IMR-90 (cell line): ENCODE measurements around the gene MTHFSD. TPM values are rescaled to one million over a fixed set of nuclear protein-coding genes. Genes with fewer than 3 reads are reported as not detected.

ENCODE experiments used
- ATAC-seq: fragments of 200-7000 bp; cut with Tn5 transposase; 2 replicates; pipeline ENCODE4 v1.9.1; 2020; ENCODE audit warnings: low read depth, mild to moderate bottlenecking, moderate library complexity
- BruUV-seq: library from RNA; stranded (reverse); fragments of 400-500 nt; replicated peaks from 2 replicates; lab custom pipeline; 2021; lab: Mats Ljungman, UMichigan
- CTCF ChIA-PET: fragments of 300-600 bp; formaldehyde crosslinking; extraction: SDS; loops from one replicate; lab custom pipeline; 2021; ENCODE audit warnings: antibody characterized with exemption; lab: Yijun Ruan, JAX
- POLR2A ChIA-PET: fragments of 300-600 bp; sonication (Branson Sonifier 250); formaldehyde crosslinking; loops from one replicate; lab custom pipeline; 2022; ENCODE audit warnings: antibody characterized with exemption; ENCODE audit not compliant: unreplicated experiment; lab: Charles Lee
- DNase-seq: peaks from one replicate; pipeline ENCODE4 v3.0.0; 2013
- H2AFZ ChIP-seq: replicated peaks from 2 replicates; pipeline ENCODE3; 2013; ENCODE audit warnings: low read length, mild to moderate bottlenecking; ENCODE audit not compliant: poor library complexity
- H2AK5ac ChIP-seq: 2 replicates; pipeline ENCODE4 v1.6.1; 2013; ENCODE audit warnings: low read depth, low read length, inconsistent platforms
- H2AK9ac ChIP-seq: replicated peaks from 2 replicates; pipeline ENCODE3; 2013; ENCODE audit warnings: mild to moderate bottlenecking, low read depth, low read length, moderate library complexity; ENCODE audit not compliant: poor library complexity
- H2BK120ac ChIP-seq: 2 replicates; pipeline ENCODE4 v1.6.1; 2013; ENCODE audit warnings: low read depth, low read length, inconsistent platforms
- H2BK15ac ChIP-seq: 3 replicates; pipeline ENCODE4 v1.6.1; 2013; ENCODE audit warnings: low read depth, low read length, inconsistent platforms
- H2BK20ac ChIP-seq: 2 replicates; pipeline ENCODE4 v1.6.1; 2013; ENCODE audit warnings: low read depth, mild to moderate bottlenecking, inconsistent platforms, low read length, moderate library complexity
- H2BK5ac ChIP-seq: 2 replicates; pipeline ENCODE4 v1.6.1; 2013; ENCODE audit warnings: mild to moderate bottlenecking, low read depth, low read length, inconsistent platforms; ENCODE audit not compliant: poor library complexity, severe bottlenecking
- H3K14ac ChIP-seq: replicated peaks from 2 replicates; pipeline ENCODE4 v1.6.1; 2013; ENCODE audit warnings: low read depth, low read length, inconsistent platforms
- H3K18ac ChIP-seq: 2 replicates; pipeline ENCODE4 v1.6.1; 2013; ENCODE audit warnings: low read depth, low read length, control low read depth
- H3K23ac ChIP-seq: 2 replicates; pipeline ENCODE4 v1.6.1; 2013; ENCODE audit warnings: low read depth, low read length, inconsistent platforms
- H3K27ac ChIP-seq: 2 replicates; pipeline ENCODE4 v1.5.1; 2013; ENCODE audit warnings: mild to moderate bottlenecking, control low read depth, low read length; ENCODE audit not compliant: insufficient read depth
- H3K27me3 ChIP-seq: 2 replicates; pipeline ENCODE4 v1.6.1; 2013; ENCODE audit warnings: low read length; ENCODE audit not compliant: control insufficient read depth, insufficient read depth
- H3K36me3 ChIP-seq: 2 replicates; pipeline ENCODE4 v1.6.1; 2013; ENCODE audit warnings: low read length, mixed read lengths; ENCODE audit not compliant: control insufficient read depth, insufficient read depth
- H3K4ac ChIP-seq: 2 replicates; pipeline ENCODE4 v1.6.1; 2013; ENCODE audit warnings: low read depth, low read length, inconsistent platforms
- H3K4me1 ChIP-seq: 2 replicates; pipeline ENCODE4 v1.6.1; 2013; ENCODE audit warnings: low read length, mixed read lengths; ENCODE audit not compliant: control insufficient read depth, insufficient read depth
- H3K4me2 ChIP-seq: 2 replicates; pipeline ENCODE4 v1.6.1; 2013; ENCODE audit warnings: low read depth, mild to moderate bottlenecking, control low read depth, low read length, moderate library complexity
- H3K4me3 ChIP-seq: 2 replicates; pipeline ENCODE4 v1.5.1; 2013; ENCODE audit warnings: low read depth, mild to moderate bottlenecking, control low read depth, low read length, moderate library complexity; ENCODE audit not compliant: insufficient read depth
- H3K56ac ChIP-seq: 2 replicates; pipeline ENCODE4 v1.6.1; 2013; ENCODE audit warnings: low read length, inconsistent platforms; ENCODE audit not compliant: insufficient read depth; ENCODE audit errors: extremely low read depth
- H3K79me1 ChIP-seq, 2 experiments: 2 replicates each; pipeline ENCODE4 v1.6.1; 2013; ENCODE audit warnings: low read length in 2 of 2, inconsistent platforms in 1 of 2, low read depth in 1 of 2
- H3K9ac ChIP-seq: 2 replicates; pipeline ENCODE4 v1.6.1; 2013; ENCODE audit warnings: low read depth, low read length, control low read depth
- H3K9me1 ChIP-seq: 2 replicates; pipeline ENCODE4 v1.6.1; 2013; ENCODE audit warnings: low read length, inconsistent platforms; ENCODE audit not compliant: insufficient read depth
- H3K9me3 ChIP-seq: 2 replicates; pipeline ENCODE4 v1.6.1; 2013; ENCODE audit warnings: low read length; ENCODE audit not compliant: control insufficient read depth, insufficient read depth
- H4K20me1 ChIP-seq: 2 replicates; pipeline ENCODE4 v1.6.1; 2013; ENCODE audit warnings: low read length, inconsistent platforms; ENCODE audit not compliant: insufficient read depth
- H4K5ac ChIP-seq: 2 replicates; pipeline ENCODE4 v1.6.1; 2013; ENCODE audit warnings: mild to moderate bottlenecking, low read depth, low read length, control low read depth
- H4K8ac ChIP-seq, 2 experiments: 2 replicates each; pipeline ENCODE4 v1.6.1; 2013; ENCODE audit warnings: low read depth in 2 of 2, low read length in 2 of 2, control low read depth in 1 of 2, inconsistent platforms in 1 of 2
- H4K91ac ChIP-seq: 2 replicates; pipeline ENCODE4 v1.6.1; 2013; ENCODE audit warnings: low read depth, low read length, inconsistent platforms; ENCODE audit not compliant: insufficient read depth
- CEBPB ChIP-seq: IDR thresholded peaks from 2 replicates; pipeline ENCODE4 v1.6.1; 2012; ENCODE audit warnings: low read depth, low read length, improper control_type of control experiment
- MXI1 ChIP-seq: IDR thresholded peaks from 2 replicates; pipeline ENCODE4 v1.6.1; 2012; ENCODE audit warnings: low read depth, mild to moderate bottlenecking, low read length, moderate library complexity, borderline replicate concordance
- RAD21 ChIP-seq: IDR thresholded peaks from 2 replicates; pipeline ENCODE4 v1.6.1; 2012; ENCODE audit warnings: low read length, improper control_type of control experiment
- WGBS, 2 experiments: methylation state at CpG; one replicate each; pipeline versions ENCODE4 v1.1.5 to v1.1.7; 2013; ENCODE audit warnings: missing lambda C conversion rate in 2 of 2; ENCODE audit not compliant: insufficient read length in 1 of 2; ENCODE audit errors: extremely low coverage in 2 of 2; 5-methylcytosine and 5-hydroxymethylcytosine counted together
- dilution Hi-C: fragments of 300-500 bp; cut with HindIII; formaldehyde crosslinking; loops from one replicate; pipeline ENCODE4 v1.14.3; 2018; ENCODE audit warnings: low sequenced_read_pairs; ENCODE audit not compliant: unreplicated experiment
- in situ Hi-C: fragments of 300-500 bp; cut with MboI; formaldehyde crosslinking; loops from 3 replicates; pipeline ENCODE4 v1.14.3; 2019; ENCODE audit warnings: low sequenced_read_pairs, inconsistent platforms, mixed read lengths
- intact Hi-C: fragments of 100-400 bp; cut with micrococcal nuclease; formaldehyde crosslinking; loops from 2 replicates; pipeline ENCODE4 v1.10.0; 2022
- polyA plus RNA-seq, 3 experiments: library from polyadenylated mRNA; depleted of rRNA; stranded (reverse); fragments of >200 nt; gene quantifications; 2 replicates each; pipeline ENCODE4 v1.2.3, GENCODE V29; 2012; ENCODE audit warnings: low replicate concordance in 1 of 3
- total RNA-seq: library from RNA; depleted of rRNA; stranded (reverse); fragments of >200 nt; gene quantifications from 2 replicates; pipeline ENCODE4 v1.2.3, GENCODE V29; 2012
- TF ChIP-seq, protein P1 (sequence below): fragments of 150-350 bp; IDR thresholded peaks from 2 replicates; pipeline ENCODE4 v1.6.1; 2016; ENCODE audit warnings: low read depth, mild to moderate bottlenecking, low read length, moderate library complexity, borderline replicate concordance

Gene MTHFSD
- total and polyA plus RNA-seq, 2 of the 4 experiments (the other 2 are of a cell fraction): 8.2 to 16.8 TPM

GRCh38 chr16:86572606-86573005, 17.6 kb upstream of the MTHFSD start:
- H2AK9ac ChIP-seq: no peak overlapping the region
- no peak overlapping the region for H2BK120ac ChIP-seq
- no peak overlapping the region for H3K14ac ChIP-seq
- no peak overlapping the region for H3K4ac ChIP-seq
- no peak overlapping the region for H4K91ac ChIP-seq
- in situ Hi-C loops: no loop called here
- intact Hi-C loops: no loop called here
- H4K8ac ChIP-seq: no peak overlapping the region
- DNase-seq (no peak), ATAC-seq (no peak)
- no peak overlapping the region for H3K4me2 ChIP-seq
- H3K18ac ChIP-seq: no peak overlapping the region
- no TSS peak for BruUV-seq
- ChIA-PET CTCF (interaction anchor here (1.0 kb wide), 1 partner anchor 491 kb away, joined by 3 read pairs; no protein-coding TSS in a partner anchor), POLR2A (no interaction called here)
- no peak overlapping the region for H2BK20ac ChIP-seq
- H3K9me1 ChIP-seq: peaks cover 12% of the 10 kb centered on the region
- H2BK5ac ChIP-seq: no peak overlapping the region
- peaks cover 13% of the 10 kb centered on the region for H3K4me1 ChIP-seq
- H2BK15ac ChIP-seq: no peak overlapping the region
- no peak overlapping the region for H3K56ac ChIP-seq
- WGBS, 2 experiments: no CpG with 5 or more reads among the region's 8 CpGs
- H2AK5ac ChIP-seq: peak overlapping the region; percentile 46
- no peaks in the 10 kb centered on the region for H3K36me3 ChIP-seq
- no peaks in the 10 kb centered on the region for H3K9me3 ChIP-seq
- H3K23ac ChIP-seq: peak overlapping the region; percentile 41; the same call in 1 of the 2 replicates
- H4K20me1 ChIP-seq: 0 out of 2 replicates have a peak, but pooled peaks cover 8% of the 10 kb centered on the region
- peaks cover 20 to 54% of the 10 kb centered on the region in 2 experiments for H3K79me1 ChIP-seq
- TF ChIP-seq CEBPB: no peak
- TF ChIP-seq RAD21: no peak
- TF ChIP-seq MXI1: no peak
- TF ChIP-seq, protein P1, sequence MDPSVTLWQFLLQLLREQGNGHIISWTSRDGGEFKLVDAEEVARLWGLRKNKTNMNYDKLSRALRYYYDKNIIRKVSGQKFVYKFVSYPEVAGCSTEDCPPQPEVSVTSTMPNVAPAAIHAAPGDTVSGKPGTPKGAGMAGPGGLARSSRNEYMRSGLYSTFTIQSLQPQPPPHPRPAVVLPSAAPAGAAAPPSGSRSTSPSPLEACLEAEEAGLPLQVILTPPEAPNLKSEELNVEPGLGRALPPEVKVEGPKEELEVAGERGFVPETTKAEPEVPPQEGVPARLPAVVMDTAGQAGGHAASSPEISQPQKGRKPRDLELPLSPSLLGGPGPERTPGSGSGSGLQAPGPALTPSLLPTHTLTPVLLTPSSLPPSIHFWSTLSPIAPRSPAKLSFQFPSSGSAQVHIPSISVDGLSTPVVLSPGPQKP: no peak
- H3K4me3 ChIP-seq: no peak overlapping the region
- no peaks in the 10 kb centered on the region for H3K27me3 ChIP-seq
- no peak overlapping the region for H2AFZ ChIP-seq
- dilution Hi-C loops: no loop called here
- H4K5ac ChIP-seq: no peak overlapping the region
- no peak overlapping the region for H3K27ac ChIP-seq
- no peak overlapping the region for H3K9ac ChIP-seq
